Raji (cell line): ENCODE data around the gene CABLES1.

ENCODE experiments used
- POLR2A ChIP-seq: IDR thresholded peaks from 2 replicates; pipeline ENCODE4 v1.6.1; 2011; ENCODE audit warnings: low read depth, low read length, control low read depth; ENCODE audit not compliant: insufficient read depth

CABLES1 gene

GRCh38 chr18:23135550-23136325 is 453 bp downstream of the CABLES1 start:
- no peak for TF ChIP-seq POLR2A

- TF ChIP-seq POLR2A, result no peak
These were observed 1.2 kb downstream of the CABLES1 start for GRCh38 chr18:23136326-23137096.

- no peak for TF ChIP-seq POLR2A
These were observed 1.9 kb downstream of the CABLES1 start for GRCh38 chr18:23137097-23137635.

GRCh38 chr18:23137788-23138216 is 2.5 kb downstream of the CABLES1 start:
- TF ChIP-seq POLR2A, result no peak

GRCh38 chr18:23138471-23138870 is 3.2 kb downstream of the CABLES1 start:
- TF ChIP-seq POLR2A, result no peak

GRCh38 chr18:23141104-23141999 is 6.1 kb downstream of the CABLES1 start:
- TF ChIP-seq POLR2A, result no peak

GRCh38 chr18:23142251-23142929 is 7.1 kb downstream of the CABLES1 start:
- TF ChIP-seq POLR2A, result no peak

- no peak for TF ChIP-seq POLR2A
These were observed 7.9 kb downstream of the CABLES1 start for GRCh38 chr18:23143016-23143814.

GRCh38 chr18:23143815-23144261 is 8.6 kb downstream of the CABLES1 start:
- TF ChIP-seq POLR2A, result no peak

- no peak for TF ChIP-seq POLR2A
These were observed 9.4 kb downstream of the CABLES1 start for GRCh38 chr18:23144640-23145039.

- TF ChIP-seq POLR2A, result no peak
These were observed 10.3 kb downstream of the CABLES1 start for GRCh38 chr18:23145621-23146020.

GRCh38 chr18:23146861-23147469 is 11.7 kb downstream of the CABLES1 start:
- no peak for TF ChIP-seq POLR2A

- TF ChIP-seq POLR2A, result no peak
These were observed 13.1 kb downstream of the CABLES1 start for GRCh38 chr18:23148382-23148781.
